ENCODE measurements around the gene TTLL11. TPM values are rescaled to one million over a fixed set of nuclear protein-coding genes. Genes with fewer than 3 reads are reported as not detected.

The TTLL11 gene
- total RNA-seq, 1 donor from 2014 or later: 6.9 TPM

- H3K9me3 Mint-ChIP-seq (ENCODE audit: unreplicated experiment): no peaks in the 10 kb centered on the region
- H3K27ac ChIP-seq (ENCODE audit: low read depth, low read length): no peak overlapping the region
Measured at GRCh38 chr9:122040561-122041242, 52.4 kb downstream of the TTLL11 start.

GRCh38 chr9:122039234-122039633 lies 53.9 kb downstream of the TTLL11 start:
- Histone ChIP-seq H3K27ac (ENCODE audit: low read depth, low read length) (no peak overlapping the region), H3K9ac (ENCODE audit: low read length) (no peak overlapping the region), H3K4me2 (ENCODE audit: low read length) (no peak overlapping the region), H3K27me3 (ENCODE audit: insufficient read depth, low read length) (no peaks in the 10 kb centered on the region), H3K36me3 (ENCODE audit: insufficient read depth, low read length) (no peaks in the 10 kb centered on the region), H4K20me1 (ENCODE audit: insufficient read depth, low read length) (peaks cover 4% of the 10 kb centered on the region), H3K4me1 (ENCODE audit: insufficient read depth, low read length) (peaks cover 10% of the 10 kb centered on the region), H3K79me2 (ENCODE audit: insufficient read depth, low read length) (no peaks in the 10 kb centered on the region), H2AFZ (ENCODE audit: low read depth, low read length) (no peak overlapping the region), H3K9me3 (ENCODE audit: insufficient read depth, low read depth, low read length) (no peaks in the 10 kb centered on the region), H3K4me3 (ENCODE audit: insufficient read depth, low read depth, low read length) (no peak overlapping the region)
- no peak overlapping the region for H3K27ac Mint-ChIP-seq (ENCODE audit: unreplicated experiment)
- peaks cover 18% of the 10 kb centered on the region for H3K4me1 Mint-ChIP-seq (ENCODE audit: low read depth, unreplicated experiment)
- H3K27me3 Mint-ChIP-seq (ENCODE audit: low read depth, unreplicated experiment): no peaks in the 10 kb centered on the region
- no peak overlapping the region for H3K4me3 Mint-ChIP-seq (ENCODE audit: unreplicated experiment)
- TF ChIP-seq CTCF (IDR thresholded peaks at IDR 0.05; ENCODE audit: insufficient read depth, low read depth, low read length) (no peak), EZH2 (IDR thresholded peaks at IDR 0.05; ENCODE audit: insufficient read depth, low read length) (no peak)
- peaks cover 2% of the 10 kb centered on the region for H3K36me3 Mint-ChIP-seq (ENCODE audit: low read depth, unreplicated experiment)
- DNase-seq (ENCODE audit: low read depth) (no peak), FAIRE-seq (no peak)
- H3K9me3 Mint-ChIP-seq (ENCODE audit: unreplicated experiment): no peaks in the 10 kb centered on the region

More at GRCh38 chr9:122040561-122041242, 52.4 kb downstream of the TTLL11 start:
- Histone ChIP-seq H3K4me3 (ENCODE audit: insufficient read depth, low read depth, low read length) (no peak overlapping the region), H4K20me1 (ENCODE audit: insufficient read depth, low read length) (peaks cover 4% of the 10 kb centered on the region), H3K4me1 (ENCODE audit: insufficient read depth, low read length) (peaks cover 10% of the 10 kb centered on the region), H3K9ac (ENCODE audit: low read length) (no peak overlapping the region), H3K36me3 (ENCODE audit: insufficient read depth, low read length) (no peaks in the 10 kb centered on the region), H3K79me2 (ENCODE audit: insufficient read depth, low read length) (no peaks in the 10 kb centered on the region), H3K27me3 (ENCODE audit: insufficient read depth, low read length) (no peaks in the 10 kb centered on the region), H3K4me2 (ENCODE audit: low read length) (no peak overlapping the region), H2AFZ (ENCODE audit: low read depth, low read length) (no peak overlapping the region), H3K9me3 (ENCODE audit: insufficient read depth, low read depth, low read length) (no peaks in the 10 kb centered on the region)
- Mint-ChIP-seq H3K27me3 (ENCODE audit: low read depth, unreplicated experiment) (no peaks in the 10 kb centered on the region), H3K27ac (ENCODE audit: unreplicated experiment) (no peak overlapping the region), H3K4me3 (ENCODE audit: unreplicated experiment) (no peak overlapping the region), H3K36me3 (ENCODE audit: low read depth, unreplicated experiment) (no peaks in the 10 kb centered on the region), H3K4me1 (ENCODE audit: low read depth, unreplicated experiment) (peaks cover 18% of the 10 kb centered on the region)
- TF ChIP-seq EZH2 (IDR thresholded peaks at IDR 0.05; ENCODE audit: insufficient read depth, low read length): no peak
- TF ChIP-seq CTCF (IDR thresholded peaks at IDR 0.05; ENCODE audit: insufficient read depth, low read depth, low read length): no peak
- FAIRE-seq (no peak), DNase-seq (ENCODE audit: low read depth) (no peak)

- Histone ChIP-seq H3K9ac (ENCODE audit: low read length) (no peak overlapping the region), H3K4me3 (ENCODE audit: insufficient read depth, low read depth, low read length) (no peak overlapping the region), H3K9me3 (ENCODE audit: insufficient read depth, low read depth, low read length) (no peaks in the 10 kb centered on the region), H3K4me2 (ENCODE audit: low read length) (peak overlapping the region; percentile 12), H3K79me2 (ENCODE audit: insufficient read depth, low read length) (no peaks in the 10 kb centered on the region), H3K27me3 (ENCODE audit: insufficient read depth, low read length) (no peaks in the 10 kb centered on the region), H2AFZ (ENCODE audit: low read depth, low read length) (no peak overlapping the region), H3K36me3 (ENCODE audit: insufficient read depth, low read length) (no peaks in the 10 kb centered on the region), H3K4me1 (ENCODE audit: insufficient read depth, low read length) (peaks cover 10% of the 10 kb centered on the region), H3K27ac (ENCODE audit: low read depth, low read length) (no peak overlapping the region), H4K20me1 (ENCODE audit: insufficient read depth, low read length) (peaks cover under 1% of the 10 kb centered on the region)
- H3K4me3 Mint-ChIP-seq (ENCODE audit: unreplicated experiment): no peak overlapping the region
- H3K4me1 Mint-ChIP-seq (ENCODE audit: low read depth, unreplicated experiment): peaks cover 21% of the 10 kb centered on the region
- TF ChIP-seq CTCF (IDR thresholded peaks at IDR 0.05; ENCODE audit: insufficient read depth, low read depth, low read length) (no peak), EZH2 (IDR thresholded peaks at IDR 0.05; ENCODE audit: insufficient read depth, low read length) (no peak)
- FAIRE-seq (peak; percentile 67), DNase-seq (ENCODE audit: low read depth) (peak; percentile 58)
- peaks cover 8% of the 10 kb centered on the region for H3K36me3 Mint-ChIP-seq (ENCODE audit: low read depth, unreplicated experiment)
- H3K27me3 Mint-ChIP-seq (ENCODE audit: low read depth, unreplicated experiment): no peaks in the 10 kb centered on the region
- no peaks in the 10 kb centered on the region for H3K9me3 Mint-ChIP-seq (ENCODE audit: unreplicated experiment)
- H3K27ac Mint-ChIP-seq (ENCODE audit: unreplicated experiment): peak overlapping the region; percentile 1
Measured at GRCh38 chr9:122036988-122037387, 56.1 kb downstream of the TTLL11 start.
